Measurements from ENCODE around the gene LEPROT.

LEPROT gene

GRCh38 chr1:65471861-65472332 lies 51.4 kb downstream of the LEPROT start:
- H3K4me3 ChIP-seq (ENCODE audit: low read length), result no peak overlapping the region
- H3K4me1 ChIP-seq (ENCODE audit: control insufficient read depth, insufficient read depth, low read length), result no peaks in the 10 kb centered on the region
- no peaks in the 10 kb centered on the region for H3K36me3 ChIP-seq (ENCODE audit: control insufficient read depth, insufficient read depth, low read length)
- H3K27me3 ChIP-seq (ENCODE audit: control insufficient read depth, insufficient read depth, low read length), result no peaks in the 10 kb centered on the region
- no peak overlapping the region for H3K27ac ChIP-seq (ENCODE audit: low read depth, low read length)
- no peak overlapping the region for H3K9ac ChIP-seq (ENCODE audit: low read length)

- Histone ChIP-seq H3K27ac (ENCODE audit: low read depth, low read length) (no peak overlapping the region), H3K4me3 (ENCODE audit: low read length) (no peak overlapping the region), H3K27me3 (ENCODE audit: control insufficient read depth, insufficient read depth, low read length) (no peaks in the 10 kb centered on the region), H3K4me1 (ENCODE audit: control insufficient read depth, insufficient read depth, low read length) (no peaks in the 10 kb centered on the region), H3K36me3 (ENCODE audit: control insufficient read depth, insufficient read depth, low read length) (no peaks in the 10 kb centered on the region), H3K9ac (ENCODE audit: low read length) (no peak overlapping the region)
Observed at GRCh38 chr1:65476327-65476726, 55.9 kb downstream of the LEPROT start.

GRCh38 chr1:65477414-65478378 lies 57.2 kb downstream of the LEPROT start:
- no peak overlapping the region for H3K27ac ChIP-seq (ENCODE audit: low read depth, low read length)
- H3K4me3 ChIP-seq (ENCODE audit: low read length), result no peak overlapping the region
- H3K27me3 ChIP-seq (ENCODE audit: control insufficient read depth, insufficient read depth, low read length), result no peaks in the 10 kb centered on the region
- H3K9ac ChIP-seq (ENCODE audit: low read length), result no peak overlapping the region
- H3K4me1 ChIP-seq (ENCODE audit: control insufficient read depth, insufficient read depth, low read length), result no peaks in the 10 kb centered on the region
- H3K36me3 ChIP-seq (ENCODE audit: control insufficient read depth, insufficient read depth, low read length), result no peaks in the 10 kb centered on the region

GRCh38 chr1:65478379-65479026 lies 58.0 kb downstream of the LEPROT start:
- Histone ChIP-seq H3K36me3 (ENCODE audit: control insufficient read depth, insufficient read depth, low read length) (no peaks in the 10 kb centered on the region), H3K4me3 (ENCODE audit: low read length) (no peak overlapping the region), H3K9ac (ENCODE audit: low read length) (no peak overlapping the region), H3K27me3 (ENCODE audit: control insufficient read depth, insufficient read depth, low read length) (no peaks in the 10 kb centered on the region), H3K4me1 (ENCODE audit: control insufficient read depth, insufficient read depth, low read length) (no peaks in the 10 kb centered on the region), H3K27ac (ENCODE audit: low read depth, low read length) (no peak overlapping the region)

GRCh38 chr1:65479554-65480204 lies 59.2 kb downstream of the LEPROT start:
- Histone ChIP-seq H3K27ac (ENCODE audit: low read depth, low read length) (no peak overlapping the region), H3K4me1 (ENCODE audit: control insufficient read depth, insufficient read depth, low read length) (no peaks in the 10 kb centered on the region), H3K27me3 (ENCODE audit: control insufficient read depth, insufficient read depth, low read length) (no peaks in the 10 kb centered on the region), H3K36me3 (ENCODE audit: control insufficient read depth, insufficient read depth, low read length) (no peaks in the 10 kb centered on the region), H3K4me3 (ENCODE audit: low read length) (no peak overlapping the region), H3K9ac (ENCODE audit: low read length) (no peak overlapping the region)

GRCh38 chr1:65480684-65481405 lies 60.4 kb downstream of the LEPROT start:
- no peak overlapping the region for H3K9ac ChIP-seq (ENCODE audit: low read length)
- H3K36me3 ChIP-seq (ENCODE audit: control insufficient read depth, insufficient read depth, low read length), result no peaks in the 10 kb centered on the region
- no peak overlapping the region for H3K4me3 ChIP-seq (ENCODE audit: low read length)
- no peaks in the 10 kb centered on the region for H3K27me3 ChIP-seq (ENCODE audit: control insufficient read depth, insufficient read depth, low read length)
- no peak overlapping the region for H3K27ac ChIP-seq (ENCODE audit: low read depth, low read length)
- H3K4me1 ChIP-seq (ENCODE audit: control insufficient read depth, insufficient read depth, low read length), result no peaks in the 10 kb centered on the region

GRCh38 chr1:65483993-65484754 lies 63.7 kb downstream of the LEPROT start:
- Histone ChIP-seq H3K9ac (ENCODE audit: low read length) (no peak overlapping the region), H3K4me1 (ENCODE audit: control insufficient read depth, insufficient read depth, low read length) (no peaks in the 10 kb centered on the region), H3K27me3 (ENCODE audit: control insufficient read depth, insufficient read depth, low read length) (no peaks in the 10 kb centered on the region), H3K36me3 (ENCODE audit: control insufficient read depth, insufficient read depth, low read length) (no peaks in the 10 kb centered on the region), H3K27ac (ENCODE audit: low read depth, low read length) (no peak overlapping the region), H3K4me3 (ENCODE audit: low read length) (no peak overlapping the region)
